ENCODE data around the gene CRACDL. TPM values are rescaled to one million over a fixed set of nuclear protein-coding genes. Genes with fewer than 3 reads are reported as not detected.

CRACDL gene
- total and polyA plus RNA-seq, 3 experiments from 2014 or later = 0.22 to 1.2 (median 0.27) TPM

DNA sequence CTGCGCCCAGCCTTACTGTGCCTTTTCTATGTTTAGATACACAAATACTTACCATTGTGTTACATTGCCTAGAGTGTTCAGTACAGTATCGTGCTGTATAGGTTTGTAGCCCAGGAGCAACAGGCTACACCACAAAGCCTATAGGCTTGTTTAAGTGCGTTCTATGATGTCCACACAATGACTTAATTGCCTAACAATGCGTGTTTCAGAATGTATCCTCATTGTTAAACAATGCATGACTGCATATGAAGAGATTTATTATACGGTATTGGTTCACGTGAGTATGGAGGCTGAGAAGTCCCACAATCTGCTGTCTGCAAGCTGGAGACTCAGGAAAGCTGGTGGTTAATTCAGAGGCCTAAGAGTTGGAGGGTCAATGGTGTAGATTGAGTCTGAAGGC, 158.9 kb downstream of the CRACDL start:
- Histone ChIP-seq H3K36me3 (ENCODE audit: insufficient read depth, low read length) (no peaks in the 10 kb centered on the region), H3K4me1 (ENCODE audit: insufficient read depth, low read length) (peaks cover 35% of the 10 kb centered on the region), H3K9me3 (ENCODE audit: low read length) (no peaks in the 10 kb centered on the region), H3K4me3 (ENCODE audit: low read length) (no peak overlapping the region), H3K27ac (ENCODE audit: low read depth, low read length) (no peak overlapping the region), H3K27me3 (ENCODE audit: insufficient read depth, low read length, poor library complexity, severe bottlenecking) (no peaks in the 10 kb centered on the region)
- Mint-ChIP-seq H3K27me3 (peaks cover 0 to 2% of the 10 kb centered on the region in 2 donors), H3K36me3 (peaks cover 0 to 6% (median 0%) of the 10 kb centered on the region in 3 donors), H3K27ac (peak overlapping the region in 2 of 8 donors; percentile 40 to 64), H3K4me3 (no peak overlapping the region), H3K4me1 (peaks cover 31 to 40% (median 40%) of the 10 kb centered on the region in 3 donors), H3K9me3 (peaks cover 6 to 10% (median 9%) of the 10 kb centered on the region in 5 donors)
- POLR2A ChIA-PET = no interaction called here
- CTCF ChIA-PET = interaction anchor here (1.2 to 1.6 kb wide), 2 partner anchors 12 to 34 kb away, joined by 3 to 4 read pairs; no protein-coding TSS in a partner anchor
- no peak for DNase-seq

DNA sequence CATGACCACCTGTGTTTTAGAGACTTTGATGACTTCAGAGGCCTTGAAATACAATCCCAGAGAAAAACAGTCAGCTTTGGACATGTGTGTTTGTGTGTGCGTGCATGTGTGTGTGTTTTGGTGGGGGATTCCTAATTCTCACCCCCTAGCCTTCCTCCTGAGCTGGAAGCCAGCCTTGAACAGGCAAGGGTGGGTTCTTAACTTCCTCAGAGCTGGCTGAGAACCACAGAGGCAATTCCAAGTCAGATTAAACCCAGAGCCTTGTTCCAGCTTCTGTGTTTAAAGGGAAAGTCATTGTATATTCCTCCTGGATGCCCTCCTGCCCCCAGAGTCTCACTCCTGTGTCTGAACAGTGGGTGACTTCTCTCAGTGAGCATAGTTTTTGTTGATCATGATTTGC, 159.9 kb downstream of the CRACDL start:
- H3K4me3 Mint-ChIP-seq = no peak overlapping the region
- H3K36me3 ChIP-seq (ENCODE audit: insufficient read depth, low read length) = no peaks in the 10 kb centered on the region
- POLR2A ChIA-PET = interaction anchor here (0.5 to 0.6 kb wide), 2 partner anchors 51 to 62 kb away, joined by 3 read pairs; no protein-coding TSS in a partner anchor
- CTCF ChIA-PET = interaction anchor here (1.0 to 1.6 kb wide), 3 partner anchors 13 to 34 kb away, joined by 3 to 4 read pairs (median 3); no protein-coding TSS in a partner anchor
- peaks cover 0 to under 1% (median under 1%) of the 10 kb centered on the region in 5 donors for H3K9me3 Mint-ChIP-seq
- H3K27ac ChIP-seq (ENCODE audit: low read depth, low read length) = no peak overlapping the region
- peaks cover 40 to 50% (median 49%) of the 10 kb centered on the region in 3 donors for H3K4me1 Mint-ChIP-seq
- H3K4me3 ChIP-seq (ENCODE audit: low read length) = no peak overlapping the region
- no peaks in the 10 kb centered on the region for H3K9me3 ChIP-seq (ENCODE audit: low read length)
- DNase-seq = no peak
- peaks cover 44% of the 10 kb centered on the region for H3K4me1 ChIP-seq (ENCODE audit: insufficient read depth, low read length)
- peaks cover 0 to 2% (median 0%) of the 10 kb centered on the region in 3 donors for H3K36me3 Mint-ChIP-seq
- H3K27me3 ChIP-seq (ENCODE audit: insufficient read depth, low read length, poor library complexity, severe bottlenecking) = no peaks in the 10 kb centered on the region
- peak overlapping the region in 5 of 8 donors; percentile 33 to 72 (median 54) for H3K27ac Mint-ChIP-seq
- H3K27me3 Mint-ChIP-seq = peaks cover 0 to 2% of the 10 kb centered on the region in 2 donors

DNA sequence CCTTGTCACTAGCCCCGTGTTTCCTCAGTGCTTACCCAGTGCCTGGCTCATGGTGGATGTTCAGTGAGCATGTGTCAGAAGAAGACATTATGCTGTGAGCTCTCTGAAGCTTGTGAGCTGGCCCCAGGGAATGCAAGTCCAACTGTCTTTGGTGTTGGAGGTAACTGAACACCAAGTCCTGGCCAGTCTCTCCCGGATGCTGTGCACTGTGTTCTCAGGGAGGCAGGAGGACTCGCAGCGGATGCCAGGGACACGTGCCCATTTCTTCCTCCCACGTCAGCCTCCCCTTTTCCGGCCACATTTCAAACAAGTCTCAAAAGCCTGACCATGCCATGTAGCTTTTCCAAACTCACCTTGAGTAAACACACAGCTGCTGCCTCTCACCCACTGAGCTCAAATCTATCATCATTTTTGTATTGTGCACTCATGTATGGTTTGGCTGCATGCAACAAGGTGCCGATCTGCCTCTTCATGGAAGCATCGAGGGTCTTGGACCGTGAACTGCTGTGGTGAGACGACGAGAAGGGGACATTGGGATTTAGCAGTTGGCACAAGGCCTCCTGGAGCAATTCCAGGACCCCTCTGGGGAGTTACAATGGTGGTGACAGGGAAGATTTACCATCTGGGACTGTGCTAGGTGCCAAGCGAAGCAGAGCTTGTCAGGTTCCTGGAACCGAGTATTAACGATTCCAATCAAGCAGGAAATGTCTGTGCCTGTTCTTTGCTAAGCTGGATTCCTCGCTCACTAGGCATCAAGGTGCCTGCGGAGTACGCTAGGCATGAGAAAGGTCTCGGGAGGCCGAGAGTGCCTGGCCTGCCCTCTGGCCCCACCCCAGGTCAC, 160.7 kb downstream of the CRACDL start:
- no peak overlapping the region for H3K4me3 ChIP-seq (ENCODE audit: low read length)
- no peak overlapping the region for H3K27ac ChIP-seq (ENCODE audit: low read depth, low read length)
- no peaks in the 10 kb centered on the region for H3K9me3 ChIP-seq (ENCODE audit: low read length)
- peak overlapping the region; percentile 34 to 98 (median 53) for H3K27ac Mint-ChIP-seq
- no peaks in the 10 kb centered on the region for H3K9me3 Mint-ChIP-seq
- peaks cover 0 to 2% of the 10 kb centered on the region in 2 donors for H3K27me3 Mint-ChIP-seq
- H3K4me1 ChIP-seq (ENCODE audit: insufficient read depth, low read length) = peaks cover 47% of the 10 kb centered on the region
- H3K4me1 Mint-ChIP-seq = peaks cover 45 to 56% (median 56%) of the 10 kb centered on the region in 3 donors
- ChIA-PET POLR2A (interaction anchor here (0.5 to 0.6 kb wide), 2 partner anchors 50 to 61 kb away, joined by 3 read pairs; no protein-coding TSS in a partner anchor), CTCF (interaction anchor here (1.0 kb wide), 1 partner anchor 34 kb away, joined by 3 read pairs; no protein-coding TSS in a partner anchor)
- H3K27me3 ChIP-seq (ENCODE audit: insufficient read depth, low read length, poor library complexity, severe bottlenecking) = no peaks in the 10 kb centered on the region
- peaks cover 0 to 5% (median 0%) of the 10 kb centered on the region in 3 donors for H3K36me3 Mint-ChIP-seq
- no peaks in the 10 kb centered on the region for H3K36me3 ChIP-seq (ENCODE audit: insufficient read depth, low read length)
- DNase-seq = no peak
- H3K4me3 Mint-ChIP-seq = no peak overlapping the region

DNA sequence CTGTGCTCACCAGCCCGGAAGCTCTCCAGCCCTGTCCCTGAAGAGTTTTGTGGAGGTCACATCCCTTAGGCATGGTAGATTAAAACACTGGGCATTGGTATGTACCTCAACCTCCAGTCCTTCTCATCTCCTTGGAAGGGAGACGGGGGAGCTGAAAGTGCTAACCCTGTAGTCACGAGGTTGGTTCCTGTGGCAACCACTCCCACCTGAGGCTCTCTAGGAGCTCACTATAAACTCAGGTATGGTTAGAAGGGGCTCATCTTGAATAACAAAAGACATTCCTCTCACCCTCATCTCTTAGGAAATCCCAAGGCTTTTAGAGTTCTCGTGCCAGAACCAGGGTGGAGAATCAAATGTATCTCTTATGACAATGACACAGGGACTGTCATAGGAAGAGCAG, 162.1 kb downstream of the CRACDL start:
- Mint-ChIP-seq H3K9me3 (no peaks in the 10 kb centered on the region), H3K4me3 (peak overlapping the region in 5 of 7 donors; percentile 4 to 69 (median 32)), H3K27me3 (peaks cover 0 to 2% of the 10 kb centered on the region in 2 donors), H3K4me1 (peaks cover 57 to 71% (median 70%) of the 10 kb centered on the region in 3 donors), H3K36me3 (peaks cover 0 to 5% (median 0%) of the 10 kb centered on the region in 3 donors), H3K27ac (peak overlapping the region; percentile 52 to 100 (median 98))
- no peak overlapping the region for H3K4me3 ChIP-seq (ENCODE audit: low read length)
- no peaks in the 10 kb centered on the region for H3K36me3 ChIP-seq (ENCODE audit: insufficient read depth, low read length)
- H3K27ac ChIP-seq (ENCODE audit: low read depth, low read length) = no peak overlapping the region
- DNase-seq = no peak
- no peaks in the 10 kb centered on the region for H3K9me3 ChIP-seq (ENCODE audit: low read length)
- no peaks in the 10 kb centered on the region for H3K27me3 ChIP-seq (ENCODE audit: insufficient read depth, low read length, poor library complexity, severe bottlenecking)
- CTCF ChIA-PET = interaction anchor here (1.2 to 2.1 kb wide), 2 partner anchors 16 to 49 kb away, joined by 3 to 9 read pairs; no protein-coding TSS in a partner anchor
- H3K4me1 ChIP-seq (ENCODE audit: insufficient read depth, low read length) = peaks cover 59% of the 10 kb centered on the region
- POLR2A ChIA-PET = interaction anchor here (1.5 kb wide), 1 partner anchor 14 kb away, joined by 4 read pairs; no protein-coding TSS in a partner anchor

DNA sequence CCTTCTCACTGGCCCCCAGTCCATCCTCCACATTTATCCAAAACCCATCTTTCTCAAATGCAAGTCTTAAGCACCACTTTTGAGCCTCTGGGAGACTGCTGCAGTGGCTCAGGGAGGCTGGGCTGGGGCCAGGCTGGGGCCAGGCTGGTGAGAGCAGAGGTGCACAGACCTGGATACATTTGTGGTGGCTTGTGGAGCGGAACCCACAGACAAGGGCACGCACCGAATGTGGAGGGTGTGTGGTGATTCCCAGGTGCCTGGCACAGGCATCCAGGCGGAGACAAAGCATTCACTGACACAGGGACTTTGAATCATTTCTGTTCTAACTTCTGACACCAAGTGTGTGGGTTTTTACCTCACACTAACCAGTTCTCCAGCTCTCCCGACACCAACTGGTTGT, 162.9 kb downstream of the CRACDL start:
- H3K9me3 ChIP-seq (ENCODE audit: low read length) = no peaks in the 10 kb centered on the region
- Mint-ChIP-seq H3K4me3 (peak overlapping the region; percentile 85 to 97 (median 93)), H3K9me3 (no peaks in the 10 kb centered on the region), H3K27ac (peak overlapping the region; percentile 94 to 100 (median 98)), H3K4me1 (peaks cover 62 to 78% (median 78%) of the 10 kb centered on the region in 3 donors), H3K27me3 (peaks cover 0 to 2% of the 10 kb centered on the region in 2 donors), H3K36me3 (peaks cover 0 to 5% (median 0%) of the 10 kb centered on the region in 3 donors)
- CTCF ChIA-PET = interaction anchor here (1.2 to 2.1 kb wide), 2 partner anchors 16 to 50 kb away, joined by 3 to 9 read pairs; no protein-coding TSS in a partner anchor
- H3K4me1 ChIP-seq (ENCODE audit: insufficient read depth, low read length) = peaks cover 66% of the 10 kb centered on the region
- H3K27me3 ChIP-seq (ENCODE audit: insufficient read depth, low read length, poor library complexity, severe bottlenecking) = no peaks in the 10 kb centered on the region
- POLR2A ChIA-PET = interaction anchor here (1.4 to 1.5 kb wide), 2 partner anchors 14 to 43 kb away, joined by 3 to 4 read pairs; partner anchors contain the start of gene MGAT4A
- H3K4me3 ChIP-seq (ENCODE audit: low read length) = no peak overlapping the region
- H3K27ac ChIP-seq (ENCODE audit: low read depth, low read length) = no peak overlapping the region
- DNase-seq = no peak
- H3K36me3 ChIP-seq (ENCODE audit: insufficient read depth, low read length) = no peaks in the 10 kb centered on the region

DNA sequence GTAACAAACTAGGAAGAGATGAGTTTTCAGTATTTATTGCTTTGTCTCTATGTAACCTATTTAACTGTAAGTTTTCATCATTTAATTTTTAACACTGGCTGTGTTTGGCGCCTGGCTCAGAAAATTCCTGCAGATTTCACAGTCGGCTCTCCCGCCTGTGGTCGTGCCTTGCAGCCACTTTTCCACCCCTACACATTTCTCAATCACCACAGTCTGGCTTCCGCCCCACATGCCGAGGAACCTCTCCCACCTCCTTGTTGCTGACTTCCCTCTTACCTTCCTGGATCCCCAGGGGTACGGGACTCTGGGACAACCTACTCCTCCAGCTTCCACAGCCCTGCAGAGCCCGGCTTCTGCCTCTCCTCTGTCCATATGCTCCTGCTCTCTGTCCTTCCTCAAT, 163.5 kb downstream of the CRACDL start:
- Histone ChIP-seq H3K9me3 (ENCODE audit: low read length) (no peaks in the 10 kb centered on the region), H3K36me3 (ENCODE audit: insufficient read depth, low read length) (no peaks in the 10 kb centered on the region), H3K4me1 (ENCODE audit: insufficient read depth, low read length) (peaks cover 72% of the 10 kb centered on the region), H3K4me3 (ENCODE audit: low read length) (peak overlapping the region; percentile 54), H3K27ac (ENCODE audit: low read depth, low read length) (peak overlapping the region; percentile 70), H3K27me3 (ENCODE audit: insufficient read depth, low read length, poor library complexity, severe bottlenecking) (no peaks in the 10 kb centered on the region)
- Mint-ChIP-seq H3K27me3 (peaks cover 0 to 2% of the 10 kb centered on the region in 2 donors), H3K27ac (peak overlapping the region; percentile 94 to 100 (median 98)), H3K36me3 (peaks cover 0 to 5% (median 0%) of the 10 kb centered on the region in 3 donors), H3K4me3 (peak overlapping the region; percentile 85 to 97 (median 93)), H3K9me3 (no peaks in the 10 kb centered on the region), H3K4me1 (peaks cover 67 to 84% (median 84%) of the 10 kb centered on the region in 3 donors)
- CTCF ChIA-PET = interaction anchor here (2.1 to 2.4 kb wide), 3 partner anchors 40 to 124 kb away, joined by 7 to 14 read pairs (median 9); no protein-coding TSS in a partner anchor
- POLR2A ChIA-PET = interaction anchor here (1.3 to 2.6 kb wide), 4 partner anchors 13 to 49 kb away, joined by 3 to 12 read pairs (median 7); partner anchors contain the start of gene MGAT4A
- DNase-seq = no peak

DNA sequence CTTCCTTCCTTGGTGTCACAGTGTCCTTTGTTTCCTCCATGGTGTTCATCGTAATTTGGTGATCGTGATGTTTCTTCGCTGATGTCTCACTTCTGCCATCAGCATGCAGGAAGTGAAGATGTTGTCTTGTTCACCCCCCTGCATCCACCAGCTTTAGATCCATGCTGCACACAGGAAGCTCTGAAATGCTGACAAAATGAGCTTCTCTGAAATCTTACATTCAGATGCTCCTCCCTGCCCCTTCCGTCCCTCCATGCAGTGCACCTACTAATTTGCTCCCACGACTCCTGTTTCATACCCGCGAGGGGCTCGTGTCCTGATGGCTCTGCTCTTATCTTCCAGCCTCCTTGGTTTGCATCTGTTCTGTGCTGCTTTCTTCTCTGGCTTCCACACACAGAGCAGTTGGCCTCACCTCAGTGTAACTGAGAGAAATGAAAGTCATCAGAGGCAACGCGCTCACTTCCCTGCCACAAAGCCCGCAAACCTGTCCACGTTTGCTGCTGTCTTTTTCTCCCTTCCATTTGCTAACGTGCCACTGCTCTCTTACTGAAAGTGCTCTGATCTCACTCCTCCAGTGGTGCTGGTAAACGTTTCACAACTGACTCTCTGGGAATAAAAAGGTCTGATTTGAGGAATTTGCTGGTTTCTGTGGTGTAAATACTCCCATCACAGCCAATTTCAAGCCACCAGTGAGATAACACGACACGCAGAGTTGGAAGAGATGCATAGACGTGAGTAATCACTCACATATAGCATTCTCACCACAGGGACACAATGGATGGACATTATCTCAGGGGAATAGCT, 164.1 kb downstream of the CRACDL start:
- Mint-ChIP-seq H3K4me3 (peak overlapping the region; percentile 85 to 97 (median 93)), H3K4me1 (peaks cover 73 to 90% (median 89%) of the 10 kb centered on the region in 3 donors), H3K9me3 (no peaks in the 10 kb centered on the region), H3K36me3 (peaks cover 0 to 5% (median 0%) of the 10 kb centered on the region in 3 donors), H3K27me3 (peaks cover 0 to 2% of the 10 kb centered on the region in 2 donors), H3K27ac (peak overlapping the region; percentile 94 to 100 (median 98))
- H3K27ac ChIP-seq (ENCODE audit: low read depth, low read length) = peak overlapping the region; percentile 70
- H3K4me3 ChIP-seq (ENCODE audit: low read length) = peak overlapping the region; percentile 54
- peak; percentile 30 to 88 (median 80) for DNase-seq
- ChIA-PET CTCF (interaction anchor here (0.9 to 3.5 kb wide), 14 partner anchors 8 to 123 kb away, joined by 3 to 33 read pairs (median 6); partner anchors contain the start of gene MGAT4A), POLR2A (interaction anchor here (0.7 to 3.3 kb wide), 18 partner anchors 10 to 123 kb away, joined by 3 to 94 read pairs (median 6); partner anchors contain the start of gene MGAT4A)
- H3K36me3 ChIP-seq (ENCODE audit: insufficient read depth, low read length) = no peaks in the 10 kb centered on the region
- no peaks in the 10 kb centered on the region for H3K9me3 ChIP-seq (ENCODE audit: low read length)
- no peaks in the 10 kb centered on the region for H3K27me3 ChIP-seq (ENCODE audit: insufficient read depth, low read length, poor library complexity, severe bottlenecking)
- peaks cover 79% of the 10 kb centered on the region for H3K4me1 ChIP-seq (ENCODE audit: insufficient read depth, low read length)
